GM12878 (cell line): ENCODE data around the gene YAF2. TPM values are rescaled to one million over a fixed set of nuclear protein-coding genes. Genes with fewer than 3 reads are reported as not detected.

ENCODE experiments used
- ETV6 ChIP-seq, 2 experiments: fragments of 450-650 bp in 1 of 2; IDR thresholded peaks in 1 of 2; conservative IDR thresholded peaks in 1 of 2; 2 replicates each; pipeline ENCODE4 v1.6.1; 2014; ENCODE audit warnings: antibody characterized with exemption in 1 of 2, borderline replicate concordance in 1 of 2, low read depth in 1 of 2, mild to moderate bottlenecking in 1 of 2, moderate library complexity in 1 of 2
- MEF2B ChIP-seq: fragments of 450-650 bp; IDR thresholded peaks from 2 replicates; pipeline ENCODE4 v1.6.1; 2018; ENCODE audit warnings: mild to moderate bottlenecking, moderate library complexity; ENCODE audit not compliant: partially characterized antibody, poor library complexity, severe bottlenecking
- SPI1 ChIP-seq: IDR thresholded peaks from 2 replicates; pipeline ENCODE4 v1.6.1; 2011; ENCODE audit warnings: low read depth, mild to moderate bottlenecking, low read length, moderate library complexity, borderline replicate concordance; ENCODE audit not compliant: insufficient read depth
- SUPT20H ChIP-seq: IDR thresholded peaks from 2 replicates; pipeline ENCODE4 v1.6.1; 2011; ENCODE audit warnings: low read depth, mild to moderate bottlenecking, low read length, moderate library complexity, borderline replicate concordance; ENCODE audit not compliant: control insufficient read depth
- ZNF274 ChIP-seq: IDR thresholded peaks from one replicate; pipeline ENCODE4 v1.8.0; 2011; ENCODE audit not compliant: insufficient read length, insufficient read depth
- polyA plus RNA-seq, 11 experiments: library from polyadenylated mRNA; depleted of rRNA in 4 of 11; unstranded in 6 of 11; stranded (reverse) in 5 of 11; fragments of >200 nt; fragmentation: Nextera tagmentation in 4 of 11; fragmentation: Illumina TruSeq in 1 of 11; extraction: Ambion mirVana in 4 of 11; extraction: Trizol in 1 of 11; gene quantifications; 1 replicate in 1 of 11; 2 replicates in 10 of 11; pipeline versions ENCODE4 v1.2.1 to v1.2.3, GENCODE V29; 2011 to 2016; ENCODE audit warnings: inconsistent platforms in 2 of 11, missing spikeins in 2 of 11, low read depth in 1 of 11
- total RNA-seq, 4 experiments: library from RNA; depleted of rRNA in 3 of 4; stranded (reverse); fragments of >200 nt in 3 of 4; fragmentation: Illumina TruSeq in 1 of 4; extraction: Trizol in 1 of 4; gene quantifications; 2 replicates each; pipeline versions ENCODE4 v1.2.1 to v1.2.3, GENCODE V29; 2013 to 2021
- TF ChIP-seq, protein P1 (sequence below): fragments of 450-650 bp; IDR thresholded peaks from 2 replicates; pipeline ENCODE4 v1.6.1; 2018; ENCODE audit warnings: borderline replicate concordance, mild to moderate bottlenecking; ENCODE audit not compliant: partially characterized antibody
- TF ChIP-seq, protein P2 (sequence below): fragments of 450-650 bp; IDR thresholded peaks from 2 replicates; pipeline ENCODE4 v1.6.1; 2017; ENCODE audit warnings: mild to moderate bottlenecking, low read depth, inconsistent platforms; ENCODE audit not compliant: poor library complexity, severe bottlenecking

The YAF2 gene
- total and polyA plus RNA-seq, 10 of the 15 experiments (the other 5 are each of a cell fraction or from before 2014, with no cell fraction given): 18.8 to 36.6 (median 23.0) TPM

DNA sequence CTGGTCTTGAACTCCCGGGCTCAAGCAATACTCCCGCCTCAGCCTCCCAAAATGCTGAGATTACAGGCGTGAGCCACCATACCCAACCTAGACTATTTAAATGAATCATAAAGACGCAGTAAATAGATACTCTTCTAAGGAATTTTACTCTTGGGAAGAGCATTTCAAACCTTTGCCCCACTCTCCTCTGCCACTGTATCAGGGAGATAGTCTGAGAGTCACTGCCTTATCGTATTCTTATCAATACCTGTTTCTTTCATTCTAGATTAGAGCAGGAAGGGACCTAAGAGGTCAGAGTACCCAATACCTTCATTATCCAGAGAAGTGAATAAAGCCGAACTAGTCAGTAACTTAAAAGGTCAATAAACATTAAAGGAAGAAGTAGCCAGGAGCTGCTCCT lies 109.2 kb downstream of the YAF2 start (continued):
- TF ChIP-seq, protein P1, sequence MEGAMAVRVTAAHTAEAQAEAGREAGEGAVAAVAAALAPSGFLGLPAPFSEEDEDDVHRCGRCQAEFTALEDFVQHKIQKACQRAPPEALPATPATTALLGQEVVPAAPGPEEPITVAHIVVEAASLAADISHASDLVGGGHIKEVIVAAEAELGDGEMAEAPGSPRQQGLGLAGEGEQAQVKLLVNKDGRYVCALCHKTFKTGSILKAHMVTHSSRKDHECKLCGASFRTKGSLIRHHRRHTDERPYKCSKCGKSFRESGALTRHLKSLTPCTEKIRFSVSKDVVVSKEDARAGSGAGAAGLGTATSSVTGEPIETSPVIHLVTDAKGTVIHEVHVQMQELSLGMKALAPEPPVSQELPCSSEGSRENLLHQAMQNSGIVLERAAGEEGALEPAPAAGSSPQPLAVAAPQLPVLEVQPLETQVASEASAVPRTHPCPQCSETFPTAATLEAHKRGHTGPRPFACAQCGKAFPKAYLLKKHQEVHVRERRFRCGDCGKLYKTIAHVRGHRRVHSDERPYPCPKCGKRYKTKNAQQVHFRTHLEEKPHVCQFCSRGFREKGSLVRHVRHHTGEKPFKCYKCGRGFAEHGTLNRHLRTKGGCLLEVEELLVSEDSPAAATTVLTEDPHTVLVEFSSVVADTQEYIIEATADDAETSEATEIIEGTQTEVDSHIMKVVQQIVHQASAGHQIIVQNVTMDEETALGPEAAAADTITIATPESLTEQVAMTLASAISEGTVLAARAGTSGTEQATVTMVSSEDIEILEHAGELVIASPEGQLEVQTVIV: no peak
- TF ChIP-seq SUPT20H (no peak), ZNF274 (no peak), MEF2B (no peak), SPI1 (no peak), ETV6 (conservative IDR thresholded peaks at IDR 0.05 in 1 of 2, IDR thresholded peaks at IDR 0.05 in 1 of 2; ENCODE audit: borderline replicate concordance in 1 of 2, low read depth in 1 of 2) (no peak)
- TF ChIP-seq, protein P2, sequence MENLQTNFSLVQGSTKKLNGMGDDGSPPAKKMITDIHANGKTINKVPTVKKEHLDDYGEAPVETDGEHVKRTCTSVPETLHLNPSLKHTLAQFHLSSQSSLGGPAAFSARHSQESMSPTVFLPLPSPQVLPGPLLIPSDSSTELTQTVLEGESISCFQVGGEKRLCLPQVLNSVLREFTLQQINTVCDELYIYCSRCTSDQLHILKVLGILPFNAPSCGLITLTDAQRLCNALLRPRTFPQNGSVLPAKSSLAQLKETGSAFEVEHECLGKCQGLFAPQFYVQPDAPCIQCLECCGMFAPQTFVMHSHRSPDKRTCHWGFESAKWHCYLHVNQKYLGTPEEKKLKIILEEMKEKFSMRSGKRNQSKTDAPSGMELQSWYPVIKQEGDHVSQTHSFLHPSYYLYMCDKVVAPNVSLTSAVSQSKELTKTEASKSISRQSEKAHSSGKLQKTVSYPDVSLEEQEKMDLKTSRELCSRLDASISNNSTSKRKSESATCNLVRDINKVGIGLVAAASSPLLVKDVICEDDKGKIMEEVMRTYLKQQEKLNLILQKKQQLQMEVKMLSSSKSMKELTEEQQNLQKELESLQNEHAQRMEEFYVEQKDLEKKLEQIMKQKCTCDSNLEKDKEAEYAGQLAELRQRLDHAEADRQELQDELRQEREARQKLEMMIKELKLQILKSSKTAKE: no peak
- TF ChIP-seq, all 136 proteins: peak for 0
